Stimulated activated CD4-positive, alpha-beta T cell treated with anti-CD3 and anti-CD28 coated beads, Interleukin-1b, Interleukin-23, amount 100 ng/mL, for 24 hours (primary cell): ENCODE measurements around the gene SERPINB10.

Experiments used
- DNase-seq, 4 experiments: peaks; one replicate each; pipeline ENCODE4 v3.0.0-alpha.2; 2020; ENCODE audit warnings: low read depth in 4 of 4, low spot score in 1 of 4

The SERPINB10 gene

GRCh38 chr18:63979409-63979920 lies 71.7 kb downstream of the SERPINB10 start:
- DNase-seq, result no peak

- DNase-seq, result no peak
These were observed 72.3 kb downstream of the SERPINB10 start for GRCh38 chr18:63980027-63980426.

DNA sequence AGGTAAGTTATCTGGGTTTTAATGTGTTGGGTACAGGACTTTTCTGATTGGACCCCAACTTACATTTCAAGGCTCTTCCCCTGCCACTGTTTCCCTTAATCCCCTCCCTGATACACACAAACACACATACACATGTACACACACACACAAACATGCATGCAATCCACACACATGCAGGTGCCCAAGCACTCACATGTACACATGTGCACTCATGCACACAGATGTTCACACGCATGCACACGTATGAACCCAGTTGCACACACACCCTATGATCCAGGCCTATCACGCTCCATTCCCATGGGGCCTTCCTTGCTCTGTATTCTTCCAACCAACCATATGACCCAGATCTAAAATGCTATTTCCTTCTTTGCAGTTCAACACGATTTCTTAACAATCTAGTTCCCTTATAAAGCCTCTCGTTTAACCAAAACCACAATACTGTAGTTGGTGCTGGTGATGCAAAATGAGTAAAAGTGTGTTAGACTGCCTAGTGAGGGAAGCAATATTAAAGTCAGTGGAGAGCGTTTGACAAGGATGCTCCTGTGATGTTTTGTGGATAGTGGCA lies 73.2 kb downstream of the SERPINB10 start:
- no peak for DNase-seq

- no peak for DNase-seq
These were observed 74.0 kb downstream of the SERPINB10 start for GRCh38 chr18:63981719-63982118.

- DNase-seq, result no peak
These were observed 74.6 kb downstream of the SERPINB10 start for GRCh38 chr18:63982361-63982760.
